GM21737 (cell line): ENCODE results near the gene EML6.
"Not testable (repeated sequence)": the region's sequence is repeated elsewhere in the genome, so short reads cannot be mapped to it uniquely, and the experiment has no call there.

Experiments
- ATAC-seq: cut with Tn5 transposase; IDR thresholded peaks from one replicate; pipeline ENCODE4 v1.9.1; 2021; ENCODE audit warnings: mild to moderate bottlenecking, moderate library complexity; ENCODE audit not compliant: unreplicated experiment

The EML6 gene

DNA sequence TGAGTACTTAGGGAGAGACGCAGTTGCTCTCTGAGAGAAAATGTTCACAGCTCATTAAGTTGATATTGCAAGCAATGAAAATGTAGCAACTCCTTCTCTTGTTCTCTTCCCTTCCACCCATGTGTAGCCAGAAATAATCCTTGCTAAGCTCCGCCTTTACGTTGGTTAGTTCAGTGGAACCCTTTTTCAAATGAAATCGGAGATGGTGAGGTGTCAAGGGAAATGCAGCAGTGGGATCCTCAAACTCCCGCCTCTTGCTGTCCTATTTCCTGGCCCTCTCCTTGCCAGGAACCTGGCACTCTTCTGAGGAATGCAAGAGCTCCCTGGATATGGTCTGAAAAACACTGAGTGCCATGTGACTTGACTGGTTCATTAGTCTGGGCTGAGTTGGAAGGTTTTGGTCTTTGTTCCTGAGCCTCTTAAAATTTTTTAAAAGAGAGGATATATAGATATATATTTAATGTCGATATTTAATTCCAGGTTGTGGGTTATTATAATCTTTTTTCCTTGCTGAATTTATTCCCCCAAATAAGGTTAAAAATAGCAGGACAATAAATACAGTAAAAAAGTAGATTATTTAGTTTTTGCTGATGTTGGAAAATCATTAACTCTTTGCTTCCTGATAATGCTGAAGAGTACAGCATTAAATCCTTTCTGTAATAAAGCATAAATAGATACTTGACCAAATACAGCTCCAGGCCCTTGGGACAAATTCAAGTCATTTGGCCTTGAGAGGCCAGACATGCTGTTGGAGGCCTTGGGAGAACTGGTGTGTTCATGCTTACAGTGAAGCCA lies 116.2 kb downstream of the EML6 start:
- no peak for ATAC-seq

DNA sequence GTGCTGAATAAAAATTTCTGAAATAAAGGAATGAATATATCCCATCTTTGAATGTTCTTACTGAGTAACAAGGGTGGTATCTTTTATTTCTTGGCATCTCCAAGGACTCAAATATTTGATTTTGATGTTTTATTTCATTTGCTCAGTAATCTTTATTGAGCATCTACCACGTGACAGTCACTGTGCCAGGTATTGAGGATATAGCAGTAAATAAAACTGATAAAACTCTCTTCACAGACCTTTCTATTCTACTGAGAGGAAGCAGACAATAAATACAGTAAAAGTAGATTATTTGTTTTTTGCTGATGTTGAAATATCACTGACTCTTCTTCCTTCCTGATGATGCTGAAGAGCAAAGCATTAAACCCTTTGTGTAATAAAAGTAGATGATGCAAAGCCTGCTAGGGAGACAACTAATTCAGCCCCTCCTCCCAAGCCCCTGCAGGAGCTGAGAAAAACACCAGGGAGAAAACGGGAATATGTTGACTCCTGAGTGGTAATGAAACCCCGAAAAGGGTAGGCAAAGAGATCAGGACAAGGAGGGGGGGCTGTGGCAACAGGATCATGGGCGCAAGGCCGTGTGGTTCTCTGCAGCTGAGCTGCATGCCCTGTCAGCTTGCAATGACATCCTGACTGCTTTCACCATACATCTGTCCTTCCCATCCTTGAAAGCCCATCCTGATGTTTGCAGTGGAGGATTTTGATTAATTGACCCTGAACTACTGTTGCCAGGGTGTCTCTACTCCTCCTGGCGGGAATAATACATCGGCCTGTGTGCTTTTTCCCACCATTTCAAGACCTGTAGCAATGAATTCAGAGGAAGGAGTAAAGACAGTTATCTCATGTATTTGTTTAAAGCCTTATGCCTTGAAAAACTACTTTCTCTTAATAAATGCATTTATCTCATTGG lies 117.4 kb downstream of the EML6 start:
- no peak for ATAC-seq

DNA sequence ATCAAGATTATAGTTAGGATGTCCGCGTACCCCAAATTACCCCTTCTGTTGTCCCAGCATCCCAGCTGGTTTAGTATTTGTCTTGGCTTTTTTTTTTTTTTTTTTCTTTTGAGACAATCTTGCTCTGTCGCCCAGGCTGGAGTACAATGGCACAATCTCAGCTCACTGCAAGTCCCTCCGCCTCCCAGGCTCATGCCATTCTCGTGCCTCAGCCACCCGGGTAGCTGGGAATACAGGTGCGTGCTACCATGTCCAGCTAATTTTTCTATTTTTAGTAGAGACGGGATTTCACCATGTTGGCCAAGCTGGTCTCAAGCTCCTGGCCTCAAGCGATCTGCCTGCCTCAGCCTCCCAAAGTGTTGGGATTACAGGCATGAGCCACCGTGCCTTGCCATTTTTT lies 118.0 kb downstream of the EML6 start:
- not testable (repeated sequence) for ATAC-seq

DNA sequence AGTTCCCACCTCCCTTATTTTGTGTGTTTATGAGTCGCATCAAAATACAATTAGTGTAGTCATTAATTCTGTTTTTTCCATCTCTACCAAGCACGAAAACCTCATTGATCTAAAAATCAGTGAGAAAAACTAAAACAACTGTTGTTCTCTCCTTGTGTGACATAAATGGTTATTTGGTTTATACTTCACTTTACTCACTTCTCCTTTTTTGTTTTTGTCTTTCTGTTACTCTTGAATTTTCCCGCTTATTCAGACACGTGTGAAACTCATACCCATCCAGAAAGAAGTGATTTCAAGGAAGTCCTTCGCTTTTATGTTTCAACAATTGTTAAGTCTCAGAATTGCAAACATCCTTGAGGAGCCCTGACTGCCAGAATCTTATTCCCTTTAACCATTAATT lies 121.6 kb downstream of the EML6 start:
- no peak for ATAC-seq

DNA sequence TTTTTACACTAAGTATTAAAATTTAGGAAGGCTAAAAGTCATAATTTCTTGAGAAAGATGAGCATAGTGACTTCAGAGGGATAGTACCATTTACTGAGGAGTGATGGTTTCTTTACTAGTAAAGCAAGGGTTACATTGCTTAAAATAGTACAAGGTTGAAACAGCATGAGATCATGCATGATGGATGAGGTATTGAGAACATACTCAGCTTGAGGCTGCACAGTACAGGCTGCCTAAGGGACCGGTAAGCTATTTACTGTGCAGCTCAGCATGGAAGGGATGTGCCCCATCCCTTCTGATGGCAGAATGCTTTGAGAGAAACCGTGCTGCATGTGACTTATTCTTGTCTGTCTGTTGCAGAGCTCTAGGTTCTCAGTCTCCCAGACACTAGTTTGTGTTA lies 122.1 kb downstream of the EML6 start:
- ATAC-seq = no peak

DNA sequence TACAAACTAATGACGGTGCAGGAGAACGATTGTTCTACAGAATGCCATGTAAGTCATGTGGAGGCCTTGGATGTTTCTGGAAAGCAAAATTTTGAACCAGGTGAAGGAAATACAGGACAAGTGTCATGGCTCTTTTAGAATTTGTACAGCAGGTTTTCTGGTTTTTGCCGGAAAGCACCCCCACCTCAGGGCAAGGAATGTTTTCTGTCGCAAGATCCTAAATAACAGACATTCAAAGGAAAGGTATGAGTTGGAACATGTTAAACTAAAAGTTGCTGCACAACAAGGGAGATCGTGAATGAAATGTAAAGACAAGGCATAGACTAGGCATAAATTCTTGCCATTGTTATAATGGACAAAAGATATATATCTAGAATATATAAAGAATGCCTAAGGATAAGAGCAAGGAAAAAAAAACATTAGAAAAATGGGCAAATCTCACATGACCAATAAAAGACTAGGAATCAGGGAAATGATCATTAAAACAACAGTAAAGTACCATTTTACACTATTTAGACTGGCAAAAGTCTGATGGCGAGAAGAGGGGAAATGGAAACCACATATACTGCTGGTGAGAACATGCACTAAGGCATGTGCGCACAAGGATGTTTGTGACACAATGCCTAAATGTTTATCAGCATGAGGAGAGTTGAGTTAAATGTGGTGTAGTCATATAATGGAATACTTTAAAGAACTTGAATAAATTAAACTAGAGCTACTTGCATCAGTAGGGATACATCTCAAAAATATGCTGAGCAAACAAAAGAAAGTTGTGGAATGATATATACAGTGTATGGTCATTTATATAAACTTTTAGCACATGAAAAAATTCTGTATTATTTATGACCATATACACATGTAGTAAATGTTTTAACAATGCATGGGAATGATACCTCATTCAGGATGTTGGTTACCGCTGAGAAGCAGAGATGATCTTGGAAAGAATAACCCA lies 127.0 kb downstream of the EML6 start:
- no peak for ATAC-seq

DNA sequence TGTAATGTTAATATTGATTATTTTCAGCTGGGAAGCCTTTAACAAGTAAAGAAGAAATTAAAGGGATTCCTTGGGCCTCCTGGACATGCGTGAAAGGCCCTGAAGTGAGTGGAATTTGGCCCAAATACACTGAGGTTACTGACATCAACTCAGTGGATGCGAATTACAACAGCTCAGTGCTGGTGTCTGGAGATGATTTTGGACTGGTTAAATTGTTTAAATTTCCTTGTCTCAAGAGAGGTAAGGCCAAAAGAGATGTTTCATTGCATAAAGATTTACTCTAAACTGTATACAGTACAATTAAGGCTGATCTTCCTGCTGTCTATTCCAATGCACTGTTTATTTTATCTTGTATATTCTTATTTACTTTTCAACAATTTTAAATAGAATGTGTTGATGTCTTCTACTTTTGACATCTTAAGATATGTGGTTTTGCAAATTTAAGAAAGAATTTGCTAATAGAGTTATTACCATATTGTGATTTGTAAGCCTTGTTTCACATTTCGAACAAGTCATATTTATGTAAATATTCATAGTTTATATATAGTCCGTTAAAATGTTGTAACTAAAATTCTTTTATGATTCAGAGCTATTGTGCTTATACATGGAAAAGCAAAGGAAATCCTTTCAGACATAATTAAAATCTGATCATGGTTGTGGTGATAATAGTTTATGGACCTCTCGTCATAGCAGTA lies 130.3 kb downstream of the EML6 start:
- no peak for ATAC-seq

DNA sequence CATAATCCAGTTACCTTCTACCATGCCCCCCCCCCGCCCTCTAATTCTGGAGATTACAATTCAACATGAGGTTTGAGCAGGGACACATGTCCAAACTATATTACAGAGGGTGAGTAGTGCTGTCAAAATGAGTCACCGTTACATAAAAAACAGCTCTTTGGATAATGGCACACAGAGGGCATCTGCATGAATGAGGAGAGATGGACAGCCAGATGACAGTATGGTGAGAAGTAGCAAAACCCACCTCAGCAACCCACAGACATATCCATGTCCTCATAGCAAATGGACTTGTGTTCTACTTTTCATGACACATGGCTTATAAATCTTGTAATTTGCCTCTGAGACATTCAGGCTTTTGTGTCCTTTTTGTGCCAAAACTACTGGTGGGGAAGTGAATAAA lies 132.0 kb downstream of the EML6 start:
- no peak for ATAC-seq

DNA sequence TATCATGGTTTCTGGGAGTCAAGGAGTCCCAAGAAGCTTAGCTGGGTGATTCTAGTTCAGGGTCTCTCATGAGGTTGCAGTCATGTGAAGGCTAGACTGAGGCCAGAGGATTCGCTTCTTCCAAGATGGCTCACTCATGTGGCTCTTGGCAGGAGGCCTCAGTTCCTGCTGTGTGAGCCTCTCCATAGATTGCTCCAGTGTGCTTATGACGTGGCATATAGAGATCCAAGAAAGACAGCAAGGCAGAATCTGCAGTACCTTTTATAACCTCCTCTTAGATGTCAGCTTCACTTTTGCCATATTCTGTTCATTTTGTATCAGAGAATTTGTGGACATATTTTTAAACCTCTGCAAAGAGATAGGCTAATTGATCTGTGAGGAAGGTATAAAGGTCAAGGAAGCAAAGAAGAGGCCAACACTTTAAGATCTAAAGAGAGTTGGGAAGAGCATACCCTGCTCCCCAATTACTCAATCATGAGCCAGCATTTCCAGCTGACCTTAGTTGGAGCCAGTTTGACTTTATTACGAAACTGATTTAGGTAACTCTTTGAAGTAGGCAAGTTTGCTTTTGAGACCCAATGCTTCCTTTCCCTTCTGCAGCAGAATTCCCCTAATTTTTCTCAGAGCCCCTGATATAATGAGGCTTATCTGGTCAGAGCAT lies 134.7 kb downstream of the EML6 start:
- ATAC-seq = no peak

DNA sequence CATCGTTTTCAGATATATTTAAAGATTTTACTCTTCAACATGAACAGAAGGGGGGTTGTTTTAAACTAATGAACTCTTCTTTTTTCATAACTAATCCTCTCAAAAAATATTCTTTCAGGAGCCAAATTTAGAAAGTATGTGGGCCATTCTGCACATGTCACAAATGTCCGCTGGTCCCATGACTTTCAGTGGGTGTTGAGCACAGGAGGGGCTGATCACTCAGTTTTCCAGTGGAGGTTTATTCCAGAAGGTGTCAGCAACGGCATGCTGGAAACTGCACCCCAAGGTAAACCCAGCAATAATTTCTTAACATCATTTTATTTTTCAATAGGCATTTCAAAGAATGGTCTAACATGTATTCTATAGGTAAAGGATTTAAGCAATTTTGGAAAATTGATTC lies 136.0 kb downstream of the EML6 start:
- no peak for ATAC-seq

DNA sequence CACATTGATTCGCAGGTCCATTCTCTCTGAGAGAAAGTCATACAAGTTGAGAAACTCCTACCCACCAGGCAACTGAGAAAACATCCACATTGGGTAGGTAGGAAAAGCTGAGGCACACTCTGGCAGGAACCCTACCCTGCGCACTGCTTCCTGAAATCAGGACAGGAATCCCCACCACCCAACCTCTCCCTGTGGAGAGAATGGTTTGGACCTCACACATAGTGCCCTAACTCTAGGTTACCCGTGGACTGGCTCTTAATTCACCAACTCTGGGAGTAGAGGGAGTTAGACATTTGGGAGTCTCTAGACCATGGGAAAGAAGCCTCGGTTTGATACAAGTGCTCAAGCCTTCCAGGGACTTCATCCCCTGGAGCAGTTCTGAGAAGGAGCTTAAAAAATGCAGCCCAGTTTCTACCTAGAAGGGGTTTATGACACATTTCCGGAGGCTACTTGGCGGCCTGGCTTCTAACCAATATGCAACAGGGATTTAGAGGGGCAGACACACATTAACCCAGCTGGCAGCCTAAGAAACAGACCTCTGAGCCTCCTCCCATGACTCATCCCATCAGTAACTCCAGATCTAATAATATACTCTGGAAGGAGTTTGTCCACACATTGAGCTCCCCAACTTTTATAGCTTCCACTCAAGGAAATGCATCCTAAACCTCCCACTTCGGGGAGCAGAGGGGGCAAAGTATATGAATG lies 136.7 kb downstream of the EML6 start:
- ATAC-seq = no peak

DNA sequence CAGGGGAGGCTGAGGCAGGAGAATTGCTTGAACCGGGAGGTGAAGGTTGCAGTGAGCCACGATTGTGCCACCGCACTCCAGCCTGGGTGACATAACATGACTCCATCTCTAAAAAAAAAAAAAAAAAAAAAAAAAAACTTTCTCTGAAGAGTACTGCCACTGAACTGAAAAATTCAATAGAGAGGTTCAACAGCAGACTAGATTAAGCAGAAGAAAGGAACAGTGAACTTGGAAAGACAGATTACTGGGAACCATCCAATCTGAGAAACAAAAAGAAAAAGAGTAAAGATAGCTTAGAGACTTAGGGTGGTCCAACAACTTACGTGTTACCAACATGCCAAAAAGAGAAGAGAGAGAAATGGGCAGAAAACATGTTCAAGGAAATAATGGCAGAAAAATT lies 138.8 kb downstream of the EML6 start:
- ATAC-seq = no peak

DNA sequence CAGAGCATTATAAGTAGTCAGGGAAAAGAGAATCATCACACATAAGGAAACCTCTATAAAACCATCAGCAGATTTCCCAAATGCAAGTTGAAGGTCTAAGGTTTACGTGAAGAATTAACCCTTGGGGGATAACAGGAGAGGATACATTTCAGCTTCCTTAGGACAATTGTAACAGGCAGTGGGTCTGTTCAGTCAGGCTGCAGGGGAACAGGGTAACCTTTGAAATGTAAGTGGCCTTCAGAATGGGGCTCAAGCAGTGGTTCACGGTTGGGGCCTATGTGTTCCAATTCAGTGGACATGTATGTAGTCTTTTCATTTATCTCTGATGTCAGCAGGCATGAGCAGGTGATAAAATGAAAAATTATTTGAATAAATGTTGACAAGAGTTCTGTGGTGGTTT lies 139.3 kb downstream of the EML6 start:
- ATAC-seq = no peak

DNA sequence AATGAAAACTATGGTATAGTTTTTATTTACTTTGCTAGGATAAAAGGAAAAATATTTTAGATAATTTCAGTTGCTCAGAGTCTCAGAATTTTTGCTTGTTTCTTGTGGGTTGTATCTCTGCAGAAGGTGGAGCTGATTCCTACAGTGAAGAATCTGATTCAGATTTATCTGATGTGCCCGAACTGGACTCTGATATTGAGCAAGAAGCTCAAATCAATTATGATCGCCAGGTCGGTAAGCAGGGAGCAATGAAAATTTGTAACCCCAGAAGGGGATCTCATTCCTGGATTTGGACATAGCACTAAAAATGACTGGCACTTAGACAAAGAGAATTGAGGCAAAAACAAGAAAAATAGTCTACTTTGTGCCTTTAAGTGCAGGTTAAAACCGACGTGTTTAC lies 140.2 kb downstream of the EML6 start:
- no peak for ATAC-seq

DNA sequence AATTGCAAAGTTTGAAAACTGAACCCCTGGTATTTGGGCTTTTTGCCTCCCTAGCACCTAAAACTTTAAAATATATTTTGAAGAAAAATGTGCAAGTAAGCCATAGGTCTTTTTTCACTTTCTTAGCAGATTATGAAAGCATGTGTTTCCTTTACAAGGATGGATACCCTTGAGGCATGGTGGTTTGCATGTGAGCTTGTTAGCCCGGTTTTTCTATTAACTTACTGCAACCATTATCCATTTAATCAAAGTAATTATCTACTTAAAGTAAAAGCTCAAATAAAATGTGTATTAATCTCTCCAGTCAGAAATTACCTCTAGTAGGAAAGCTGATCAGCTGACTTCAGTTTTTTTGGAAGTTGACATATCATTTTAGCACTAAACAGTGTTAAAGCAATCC lies 140.6 kb downstream of the EML6 start:
- ATAC-seq = no peak

DNA sequence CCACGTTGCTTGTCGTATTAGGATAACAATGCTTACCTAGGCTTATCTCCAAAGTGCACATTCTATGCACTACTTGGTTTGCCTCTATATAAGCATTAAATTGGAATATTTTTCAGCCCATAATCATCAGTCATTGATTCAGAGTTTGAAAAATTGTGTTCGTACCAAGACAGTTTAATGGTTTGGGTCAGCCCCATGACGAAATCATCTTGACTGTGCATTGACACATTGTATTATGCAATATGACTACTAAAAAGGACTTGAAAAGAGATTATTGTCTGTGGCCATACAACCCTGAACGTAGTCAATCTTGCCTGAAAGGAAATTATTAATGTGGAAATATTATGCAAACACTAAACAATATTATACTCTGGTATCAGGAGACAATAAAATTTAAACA lies 141.3 kb downstream of the EML6 start:
- no peak for ATAC-seq

DNA sequence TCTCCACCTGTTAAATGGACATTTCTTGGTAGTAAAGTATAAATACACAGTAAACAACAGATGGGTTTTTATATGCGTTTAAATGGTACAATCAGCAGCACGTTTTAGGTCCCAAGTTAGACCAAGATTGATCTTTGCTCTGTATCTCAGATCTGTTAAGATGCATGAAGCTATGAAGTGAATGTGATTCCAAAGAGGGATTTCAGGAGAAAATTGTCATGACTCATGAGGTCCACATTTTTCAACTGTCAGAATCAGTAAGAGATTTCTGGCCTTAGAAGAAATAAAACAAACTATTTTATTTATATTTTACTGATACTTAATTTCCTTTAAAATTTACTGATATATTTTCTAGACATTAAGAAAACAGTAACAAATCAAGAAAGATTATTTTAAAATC lies 142.7 kb downstream of the EML6 start:
- ATAC-seq = no peak

DNA sequence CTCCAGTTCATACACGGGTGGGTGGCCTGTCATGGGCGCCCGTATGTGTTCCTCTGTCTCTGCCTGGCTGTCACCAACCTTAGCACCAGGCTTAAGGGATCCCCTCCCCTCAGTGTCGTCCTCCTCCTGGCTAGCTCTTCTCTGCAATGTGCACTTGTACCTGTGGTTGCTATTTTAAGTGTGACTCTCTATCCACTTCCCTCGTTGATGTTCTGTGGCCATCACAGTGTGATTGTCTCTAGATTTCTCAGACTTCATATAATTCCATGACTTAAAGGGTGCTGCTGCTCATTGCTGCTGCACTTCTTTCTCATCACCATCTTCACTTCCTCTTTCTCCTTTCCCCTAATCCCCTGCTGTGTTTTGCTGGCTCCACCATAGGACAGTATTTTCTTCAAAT lies 143.4 kb downstream of the EML6 start:
- peak; percentile 85 for ATAC-seq

DNA sequence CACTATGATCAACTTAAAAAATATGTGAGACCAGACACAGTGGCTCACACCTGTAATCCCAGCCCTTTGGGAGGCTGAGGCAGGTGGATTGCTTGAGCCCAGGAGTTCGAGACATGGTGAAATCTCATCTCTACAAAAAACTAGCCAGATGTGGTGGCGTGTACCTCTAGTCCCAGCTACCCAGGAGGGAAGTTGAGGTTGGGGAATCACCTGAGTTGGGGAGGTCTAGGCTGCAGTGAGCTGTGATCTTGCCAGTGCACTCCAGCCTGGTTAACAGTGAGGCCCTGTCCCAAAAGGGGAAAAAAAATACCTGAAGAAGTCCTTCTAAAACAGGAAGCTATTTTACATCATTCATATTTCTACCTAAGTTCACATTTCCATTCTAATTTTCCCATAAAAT lies 144.0 kb downstream of the EML6 start:
- ATAC-seq = peak; percentile 42
